ENCODE data around the gene FERD3L.
"Not testable (repeated sequence)": the region's sequence is repeated elsewhere in the genome, so short reads cannot be mapped to it uniquely, and the experiment has no call there.

Gene FERD3L

GRCh38 chr7:19144661-19145433 is at the start of gene FERD3L:
TSS of gene FERD3L (minus strand) at chr7:19145421. CDS start at chr7:19145362, 59 bp downstream.
- no peak for DNase-seq

- DNase-seq = not testable (repeated sequence)
Observed at GRCh38 chr7:19194417-19194816, 49.2 kb upstream of the FERD3L start.

- DNase-seq = no peak
Observed at GRCh38 chr7:19181634-19182033, 36.4 kb upstream of the FERD3L start.

- no peak for DNase-seq
Observed at GRCh38 chr7:19178595-19178994, 33.4 kb upstream of the FERD3L start.

- no peak for DNase-seq
Observed at GRCh38 chr7:19177269-19177668, 32.0 kb upstream of the FERD3L start.

GRCh38 chr7:19175241-19175640 is 30.0 kb upstream of the FERD3L start:
- no peak for DNase-seq

- no peak for DNase-seq
Observed at GRCh38 chr7:19161671-19162070, 16.4 kb upstream of the FERD3L start.

GRCh38 chr7:19146699-19147098 is 1.5 kb upstream of the FERD3L start:
- DNase-seq = no peak

GRCh38 chr7:19145434-19146115 is 354 bp upstream of the FERD3L start:
- no peak for DNase-seq

- DNase-seq = no peak
Observed at GRCh38 chr7:19143881-19144574, 1.2 kb downstream of the FERD3L start.

GRCh38 chr7:19139706-19140327 is 5.4 kb downstream of the FERD3L start:
- no peak for DNase-seq

- no peak for DNase-seq
Observed at GRCh38 chr7:19133886-19134285, 11.3 kb downstream of the FERD3L start.

- no peak for DNase-seq
Observed at GRCh38 chr7:19133390-19133789, 11.8 kb downstream of the FERD3L start.

GRCh38 chr7:19128856-19129255 is 16.4 kb downstream of the FERD3L start:
- no peak for DNase-seq

GRCh38 chr7:19121977-19122588 is 23.1 kb downstream of the FERD3L start:
- no peak for DNase-seq

GRCh38 chr7:19119870-19120486 is 25.2 kb downstream of the FERD3L start:
- no peak for DNase-seq

- DNase-seq = no peak
Observed at GRCh38 chr7:19119372-19119771, 25.8 kb downstream of the FERD3L start.

GRCh38 chr7:19118636-19119371 is 26.4 kb downstream of the FERD3L start:
- DNase-seq = no peak

GRCh38 chr7:19117870-19118608 is 27.2 kb downstream of the FERD3L start:
- DNase-seq = no peak

- no peak for DNase-seq
Observed at GRCh38 chr7:19117091-19117869, 27.9 kb downstream of the FERD3L start, which contains the start of gene TWIST1. TSS of gene TWIST1 (minus strand) at chr7:19117636. CDS start at chr7:19117321, 315 bp downstream.
